Measurements from ENCODE around the gene DENND2A. TPM values are rescaled to one million over a fixed set of nuclear protein-coding genes. Genes with fewer than 3 reads are reported as not detected.
"Not testable (repeated sequence)": the region's sequence is repeated elsewhere in the genome, so short reads cannot be mapped to it uniquely, and the experiment has no call there.

The DENND2A gene, protein sequence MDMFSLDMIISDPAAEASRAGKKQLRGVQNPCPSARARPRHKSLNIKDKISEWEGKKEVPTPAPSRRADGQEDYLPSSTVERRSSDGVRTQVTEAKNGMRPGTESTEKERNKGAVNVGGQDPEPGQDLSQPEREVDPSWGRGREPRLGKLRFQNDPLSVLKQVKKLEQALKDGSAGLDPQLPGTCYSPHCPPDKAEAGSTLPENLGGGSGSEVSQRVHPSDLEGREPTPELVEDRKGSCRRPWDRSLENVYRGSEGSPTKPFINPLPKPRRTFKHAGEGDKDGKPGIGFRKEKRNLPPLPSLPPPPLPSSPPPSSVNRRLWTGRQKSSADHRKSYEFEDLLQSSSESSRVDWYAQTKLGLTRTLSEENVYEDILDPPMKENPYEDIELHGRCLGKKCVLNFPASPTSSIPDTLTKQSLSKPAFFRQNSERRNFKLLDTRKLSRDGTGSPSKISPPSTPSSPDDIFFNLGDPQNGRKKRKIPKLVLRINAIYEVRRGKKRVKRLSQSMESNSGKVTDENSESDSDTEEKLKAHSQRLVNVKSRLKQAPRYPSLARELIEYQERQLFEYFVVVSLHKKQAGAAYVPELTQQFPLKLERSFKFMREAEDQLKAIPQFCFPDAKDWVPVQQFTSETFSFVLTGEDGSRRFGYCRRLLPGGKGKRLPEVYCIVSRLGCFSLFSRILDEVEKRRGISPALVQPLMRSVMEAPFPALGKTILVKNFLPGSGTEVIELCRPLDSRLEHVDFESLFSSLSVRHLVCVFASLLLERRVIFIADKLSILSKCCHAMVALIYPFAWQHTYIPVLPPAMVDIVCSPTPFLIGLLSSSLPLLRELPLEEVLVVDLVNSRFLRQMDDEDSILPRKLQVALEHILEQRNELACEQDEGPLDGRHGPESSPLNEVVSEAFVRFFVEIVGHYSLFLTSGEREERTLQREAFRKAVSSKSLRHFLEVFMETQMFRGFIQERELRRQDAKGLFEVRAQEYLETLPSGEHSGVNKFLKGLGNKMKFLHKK
- 0.16 TPM in 1 of 2 replicates, not detected in the other for total RNA-seq (2014; rRNA removed; shearing (Covaris generic))
- polyA plus RNA-seq (2015; cell fraction: cytosol; rRNA removed) = 0.04 and 0.05 TPM in 2 replicates
- polyA plus RNA-seq (2015; cell fraction: nucleus; rRNA removed) = not detected in 2 replicates

DNA sequence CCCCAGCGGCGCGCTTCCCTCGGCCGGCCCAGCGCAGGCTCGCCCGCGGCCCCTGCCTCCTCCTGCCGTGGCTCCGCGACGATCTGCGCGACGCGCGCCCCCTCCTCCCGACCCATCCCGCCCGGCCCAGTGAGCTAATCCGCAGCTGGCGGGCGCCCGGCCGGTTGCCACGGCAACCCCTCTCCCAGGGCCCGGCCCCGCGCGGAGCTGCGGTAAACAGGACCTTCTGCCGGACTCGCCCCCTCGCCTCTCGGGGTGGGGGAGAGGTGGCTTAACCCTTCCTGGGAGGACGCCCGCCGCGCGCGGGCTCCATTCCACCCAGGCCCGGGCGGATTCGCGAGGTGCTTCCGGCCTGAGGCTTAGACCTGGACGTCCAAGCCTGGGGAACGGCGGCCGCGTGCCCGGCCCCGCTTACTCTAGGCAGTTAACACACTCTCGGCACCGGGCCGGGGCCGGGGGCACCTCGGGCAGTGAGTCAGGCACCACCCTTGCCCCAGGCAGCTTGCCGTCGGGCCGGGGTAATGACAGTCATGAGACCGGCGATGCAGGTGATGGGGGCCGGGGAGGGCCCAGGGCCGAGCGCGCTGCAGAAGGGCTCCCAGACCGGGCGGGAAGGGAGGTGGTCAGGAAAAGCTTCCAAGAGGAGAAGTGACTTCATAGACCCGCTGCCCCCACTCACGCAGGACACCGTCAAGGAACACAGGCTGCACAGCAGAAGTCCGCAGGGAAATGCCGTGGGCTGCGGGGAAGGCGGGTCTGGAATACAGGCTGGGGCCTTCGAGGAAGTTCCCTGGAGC, at the start of gene DENND2A:
Gene DENND2A, minus strand, starts transcription at position 87 of the 797 bp plus-strand sequence. CDS start 38,416 bp downstream, outside the sequence.
- no peak for DNase-seq (ENCODE audit: low read depth, low spot score)
- in situ Hi-C loops (cut with HindIII; ENCODE audit: low pct_unique_long_range_greater_than_20kb, low sequenced_read_pairs) = no loop called here

DNA sequence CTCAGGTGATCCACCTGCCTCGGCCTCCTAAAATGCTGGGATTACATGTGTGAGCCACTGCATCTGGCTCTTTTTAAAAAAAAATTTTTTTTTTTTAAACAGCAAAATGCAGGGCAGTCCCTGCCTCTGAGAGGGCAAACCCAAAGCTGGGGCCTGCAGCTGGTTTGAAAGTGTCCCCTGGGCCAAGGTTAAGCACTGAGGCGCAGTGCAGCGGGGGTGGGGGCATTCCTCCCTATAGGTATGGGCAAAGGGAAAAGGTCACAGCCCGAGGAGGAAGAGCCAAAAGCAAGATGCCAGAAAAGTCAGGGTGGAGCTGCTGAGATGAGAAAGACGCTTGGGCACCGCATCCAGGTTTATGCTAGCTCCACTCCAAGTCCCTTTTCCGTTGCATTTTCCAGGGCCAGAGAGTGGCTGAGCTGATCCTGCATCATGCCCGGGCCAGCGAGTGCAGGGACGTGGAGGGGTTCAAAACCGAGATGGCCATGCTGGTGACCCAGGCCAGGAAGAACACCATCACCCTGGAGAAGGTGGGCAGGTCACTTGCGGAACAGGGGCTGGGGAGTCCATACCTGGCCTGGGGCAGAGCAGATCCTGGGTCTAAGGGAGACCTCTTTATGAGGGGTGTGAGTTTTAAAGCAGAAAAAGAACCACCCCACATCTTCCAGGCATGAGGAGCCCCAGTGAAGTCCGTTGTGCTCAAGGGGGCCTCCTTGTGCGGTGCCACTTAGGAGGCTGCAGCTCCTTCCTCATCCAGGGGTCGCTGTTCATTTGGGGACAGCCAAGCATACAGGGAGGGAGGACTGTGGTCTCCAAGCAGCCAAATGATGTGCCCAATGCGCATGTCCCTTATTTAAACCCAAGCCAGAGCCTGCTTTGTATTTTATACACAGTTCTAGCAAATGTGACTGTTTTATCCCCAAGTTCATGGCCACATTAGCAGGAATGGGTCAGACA, 48.9 kb upstream of the DENND2A start:
- DNase-seq (ENCODE audit: low read depth, low spot score) = no peak
- in situ Hi-C loops (cut with HindIII; ENCODE audit: low pct_unique_long_range_greater_than_20kb, low sequenced_read_pairs) = no loop called here

DNA sequence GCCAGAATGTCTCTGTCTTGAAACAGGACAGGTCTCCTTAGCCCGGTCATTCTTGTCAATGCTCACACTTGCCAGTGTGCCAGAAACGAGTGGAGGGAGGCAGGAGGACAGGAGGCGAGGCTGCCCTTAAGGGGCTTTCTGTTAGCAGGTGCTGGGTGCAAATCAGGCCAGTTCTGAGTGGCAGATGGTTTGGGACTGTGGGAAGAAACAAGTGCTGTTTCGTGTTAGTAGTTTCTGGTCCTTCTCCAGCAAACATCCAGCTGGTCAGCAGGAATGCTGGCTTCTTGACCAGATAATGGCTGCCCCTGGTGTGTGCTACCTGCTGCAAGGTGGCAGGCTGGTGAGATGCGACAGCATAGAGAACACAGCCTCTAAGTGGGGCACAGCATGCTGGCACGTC, 47.7 kb upstream of the DENND2A start:
- in situ Hi-C loops (cut with HindIII; ENCODE audit: low pct_unique_long_range_greater_than_20kb, low sequenced_read_pairs) = no loop called here
- no peak for DNase-seq (ENCODE audit: low read depth, low spot score)

DNA sequence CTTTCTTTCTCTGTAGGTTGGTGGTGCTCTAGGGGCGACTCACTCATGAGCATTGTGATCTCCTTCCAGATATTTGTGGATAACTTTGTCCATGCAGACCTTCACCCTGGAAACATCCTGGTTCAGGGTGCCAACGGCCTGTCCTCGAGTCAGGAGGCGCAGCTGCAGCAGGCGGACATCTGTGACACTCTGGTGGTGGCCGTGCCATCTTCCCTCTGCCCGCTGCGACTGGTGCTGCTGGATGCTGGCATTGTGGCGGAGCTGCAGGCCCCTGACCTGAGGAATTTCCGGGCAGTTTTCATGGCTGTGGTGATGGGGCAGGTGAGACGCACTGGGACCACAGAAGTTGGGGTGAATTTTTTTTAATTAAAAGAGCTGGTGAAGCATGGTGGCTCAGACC, 46.3 kb upstream of the DENND2A start:
- no peak for DNase-seq (ENCODE audit: low read depth, low spot score)
- in situ Hi-C loops (cut with HindIII; ENCODE audit: low pct_unique_long_range_greater_than_20kb, low sequenced_read_pairs) = no loop called here

DNA sequence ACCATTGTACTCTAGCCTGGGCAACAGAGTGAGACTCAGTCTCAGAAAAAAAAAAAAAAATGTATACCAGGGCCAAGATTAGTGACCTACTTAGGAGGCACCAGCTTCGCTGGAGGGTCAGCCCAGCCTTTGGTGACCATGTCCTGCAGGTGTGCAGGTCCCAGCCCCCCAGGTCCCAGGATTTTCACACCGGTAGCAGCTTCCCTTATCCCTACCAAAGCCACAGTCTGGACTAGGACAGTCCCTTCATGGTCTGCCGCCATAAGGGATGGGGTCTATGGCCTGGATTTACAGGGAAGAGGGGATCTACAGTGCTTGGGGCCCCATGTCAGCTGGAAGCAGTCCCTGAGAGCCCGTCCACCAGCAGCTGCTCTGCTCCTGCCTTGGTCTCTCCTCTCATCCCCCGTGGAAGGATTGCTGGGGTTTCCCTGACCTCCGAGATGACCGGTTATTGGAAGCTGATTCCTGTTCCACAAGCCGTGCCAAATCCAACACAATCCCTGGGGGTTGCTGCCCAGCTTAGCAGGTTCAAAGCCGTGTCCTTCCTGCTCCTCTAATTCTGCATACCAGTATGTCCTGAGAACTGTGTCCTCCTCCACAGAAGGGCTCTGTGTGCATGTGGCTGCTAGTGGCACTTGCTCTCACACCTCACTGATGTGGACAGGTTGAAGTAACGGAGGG, 44.9 kb upstream of the DENND2A start:
- no peak for DNase-seq (ENCODE audit: low read depth, low spot score)
- in situ Hi-C loops (cut with HindIII; ENCODE audit: low pct_unique_long_range_greater_than_20kb, low sequenced_read_pairs) = no loop called here

DNA sequence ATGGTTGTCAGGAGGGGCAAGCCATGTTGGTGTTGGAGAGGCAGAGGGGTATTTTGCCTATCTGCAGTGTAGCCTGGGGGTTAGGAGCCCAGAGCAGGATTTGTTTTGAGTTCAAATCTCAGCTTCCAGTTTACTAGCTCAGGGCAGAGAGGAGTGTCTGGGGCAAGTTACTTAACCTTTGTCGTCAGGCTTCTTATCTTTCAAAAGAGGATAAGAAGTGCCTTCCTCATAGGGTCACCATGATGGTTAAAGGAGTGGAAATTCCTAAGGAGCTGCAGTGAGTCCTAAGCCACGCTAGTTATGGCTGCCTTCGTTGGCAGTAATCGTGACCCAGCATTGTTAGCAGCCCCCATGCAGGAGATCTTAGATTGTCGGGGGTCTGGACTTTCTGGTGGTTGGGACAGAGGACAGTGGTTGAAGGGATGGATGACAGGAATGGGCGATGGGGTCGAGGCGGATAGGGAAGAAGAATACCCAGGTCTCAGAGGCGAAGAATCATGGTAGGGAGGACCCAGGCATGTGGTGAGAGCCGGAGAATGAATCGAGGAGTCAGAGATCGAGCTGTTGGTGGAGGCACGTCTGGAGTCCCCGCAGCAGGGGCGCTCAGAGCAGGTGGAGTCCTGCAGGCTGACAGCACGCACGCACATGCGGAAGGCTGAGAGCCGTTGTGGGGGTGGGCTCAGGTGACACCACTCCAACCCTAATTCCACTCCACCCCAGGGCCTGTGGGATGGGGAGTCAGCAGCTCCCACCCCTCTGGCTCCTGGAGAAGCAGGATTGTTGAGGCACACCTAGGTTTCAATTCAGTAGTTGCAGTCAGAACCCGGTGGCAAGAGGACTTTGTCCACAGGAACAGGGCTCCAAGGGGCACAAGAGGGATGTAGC, 43.7 kb upstream of the DENND2A start:
- DNase-seq (ENCODE audit: low read depth, low spot score) = no peak
- in situ Hi-C loops (cut with HindIII; ENCODE audit: low pct_unique_long_range_greater_than_20kb, low sequenced_read_pairs) = no loop called here

DNA sequence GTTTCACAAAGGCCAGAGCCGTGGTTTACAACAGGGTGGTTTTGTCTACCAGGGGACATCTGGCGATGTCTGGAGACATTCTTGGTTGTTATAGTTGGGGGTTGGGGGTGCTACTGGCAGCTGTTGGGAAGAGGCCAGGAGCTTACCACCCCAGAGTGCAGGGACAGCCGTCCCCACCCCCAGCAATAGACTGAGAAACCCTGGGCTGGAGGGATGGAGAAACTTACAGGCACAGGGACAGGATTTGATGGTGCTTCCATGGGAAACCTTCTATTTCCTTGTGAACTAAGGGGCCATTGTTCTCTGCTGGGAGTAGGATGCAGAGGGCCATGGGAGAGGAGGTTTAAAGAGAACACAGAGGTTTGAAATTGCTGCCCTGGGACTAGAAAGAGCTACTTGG, 43.0 kb upstream of the DENND2A start:
- in situ Hi-C loops (cut with HindIII; ENCODE audit: low pct_unique_long_range_greater_than_20kb, low sequenced_read_pairs) = no loop called here

DNA sequence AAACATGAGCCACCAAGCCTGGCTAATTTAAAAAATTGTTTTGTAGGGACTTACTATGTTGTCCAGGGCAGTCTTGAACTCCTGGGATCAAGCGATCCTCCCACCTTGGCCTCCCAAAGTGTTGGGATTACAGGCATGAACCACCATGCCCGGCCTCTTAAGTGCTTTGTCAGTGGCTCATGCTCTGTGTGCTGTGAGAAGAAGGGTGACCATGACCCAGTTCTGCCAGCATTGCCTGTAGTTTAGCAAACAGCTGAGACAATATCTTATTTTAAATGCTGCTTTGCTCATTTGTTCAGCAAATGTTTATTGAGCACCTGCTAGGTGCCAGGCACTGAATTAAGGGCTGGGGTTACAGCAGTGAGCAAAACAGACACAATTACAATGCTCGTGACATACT, 41.2 kb upstream of the DENND2A start:
- in situ Hi-C loops (cut with HindIII; ENCODE audit: low pct_unique_long_range_greater_than_20kb, low sequenced_read_pairs) = no loop called here
- DNase-seq (ENCODE audit: low read depth, low spot score) = no peak

More for the DNA sequence above, 43.0 kb upstream of the DENND2A start:
- peak; percentile 62 for DNase-seq (ENCODE audit: low read depth, low spot score)

DNA sequence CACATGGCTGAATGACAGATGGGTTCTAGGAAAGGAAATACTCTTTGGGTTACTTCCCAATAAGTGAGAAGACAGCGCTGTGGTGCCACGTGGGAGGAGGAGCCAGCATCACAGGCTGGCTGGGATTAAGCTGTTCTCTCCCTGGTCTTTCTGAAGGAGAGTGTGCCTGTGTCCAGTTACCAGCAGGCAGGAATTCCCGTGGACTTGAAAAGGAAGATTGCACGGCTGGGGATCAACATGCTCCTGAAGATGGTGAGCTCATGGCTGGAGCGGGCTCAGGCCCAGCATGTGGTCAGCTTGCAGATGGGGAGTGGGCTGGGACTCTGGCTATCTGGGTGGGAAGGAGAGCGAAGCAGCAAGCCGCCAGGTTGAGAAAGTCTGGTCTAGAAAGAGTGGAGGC, 40.3 kb upstream of the DENND2A start:
- in situ Hi-C loops (cut with HindIII; ENCODE audit: low pct_unique_long_range_greater_than_20kb, low sequenced_read_pairs) = no loop called here
- no peak for DNase-seq (ENCODE audit: low read depth, low spot score)

DNA sequence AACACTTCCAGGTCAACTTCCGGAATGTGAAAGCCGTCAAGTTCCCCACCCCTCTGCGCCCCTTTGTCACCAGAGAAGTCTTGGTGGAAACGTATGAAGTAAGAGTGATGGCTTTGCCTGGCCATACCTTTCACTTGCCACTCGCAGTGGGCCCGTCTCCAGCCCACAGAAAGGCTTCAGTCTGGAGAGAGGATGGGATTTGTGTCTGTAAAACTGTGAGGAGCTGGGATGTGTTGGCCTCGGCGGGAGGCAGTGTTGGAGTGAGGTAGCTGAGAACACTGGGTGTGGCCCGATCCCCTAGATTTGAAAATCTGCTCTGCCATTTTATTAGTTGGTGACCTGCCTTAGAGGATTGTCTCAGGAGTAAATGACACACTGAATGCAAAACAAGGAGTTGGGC, 38.6 kb upstream of the DENND2A start:
- in situ Hi-C loops (cut with HindIII; ENCODE audit: low pct_unique_long_range_greater_than_20kb, low sequenced_read_pairs) = no loop called here
- no peak for DNase-seq (ENCODE audit: low read depth, low spot score)

DNA sequence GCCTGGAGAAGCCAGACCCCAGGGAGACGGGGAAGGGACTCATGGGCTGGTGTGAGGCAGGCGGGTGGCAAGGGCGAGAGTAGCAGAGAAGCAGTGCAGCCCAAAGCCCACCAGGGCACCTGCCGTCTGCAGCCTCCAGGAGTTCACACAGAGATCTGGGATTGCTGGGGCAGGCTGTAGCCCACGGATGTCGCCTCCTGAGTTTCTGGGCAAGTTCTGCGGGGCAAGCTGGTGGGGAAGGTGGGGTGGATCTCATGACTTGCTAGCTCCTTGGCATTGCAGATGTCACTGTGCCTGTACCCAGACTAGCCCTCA, 38.2 kb upstream of the DENND2A start:
- in situ Hi-C loops (cut with HindIII; ENCODE audit: low pct_unique_long_range_greater_than_20kb, low sequenced_read_pairs) = no loop called here
- no peak for DNase-seq (ENCODE audit: low read depth, low spot score)

DNA sequence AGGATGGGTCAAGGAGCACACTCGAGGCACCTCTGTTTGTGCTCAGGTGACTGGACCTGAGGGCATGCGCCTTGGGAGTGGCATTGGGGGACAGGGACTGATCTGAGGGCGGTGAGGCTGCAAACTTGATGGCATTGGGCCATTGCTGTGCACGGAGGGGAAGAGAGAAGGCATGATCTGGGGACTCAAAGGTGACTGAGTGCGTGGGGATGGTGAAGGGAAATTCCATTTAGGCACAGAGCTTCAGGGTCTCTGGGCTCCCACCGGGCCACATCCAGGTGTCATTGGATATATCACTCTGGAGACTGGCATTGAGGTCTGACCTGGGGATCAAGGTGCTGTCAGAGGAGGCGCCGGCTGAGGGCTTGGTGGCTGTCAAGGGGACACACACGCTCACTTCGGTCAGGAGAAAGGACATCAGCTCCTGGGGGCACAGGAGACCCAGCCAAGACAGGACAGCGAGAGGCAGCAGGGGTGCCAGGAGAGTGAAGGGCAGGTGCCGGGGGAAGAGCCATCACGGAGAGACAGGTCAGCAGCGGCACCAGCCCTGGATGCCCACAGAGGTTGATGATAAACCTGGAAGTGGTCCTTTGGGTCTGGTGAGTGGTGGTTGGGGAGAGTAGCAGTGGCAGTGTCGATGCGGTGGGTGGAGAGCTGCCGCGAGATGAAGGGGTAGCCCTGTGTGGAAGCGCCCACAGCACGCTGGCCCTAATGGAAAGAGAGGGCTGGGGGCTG, 37.6 kb upstream of the DENND2A start:
- in situ Hi-C loops (cut with HindIII; ENCODE audit: low pct_unique_long_range_greater_than_20kb, low sequenced_read_pairs) = no loop called here
- no peak for DNase-seq (ENCODE audit: low read depth, low spot score)

DNA sequence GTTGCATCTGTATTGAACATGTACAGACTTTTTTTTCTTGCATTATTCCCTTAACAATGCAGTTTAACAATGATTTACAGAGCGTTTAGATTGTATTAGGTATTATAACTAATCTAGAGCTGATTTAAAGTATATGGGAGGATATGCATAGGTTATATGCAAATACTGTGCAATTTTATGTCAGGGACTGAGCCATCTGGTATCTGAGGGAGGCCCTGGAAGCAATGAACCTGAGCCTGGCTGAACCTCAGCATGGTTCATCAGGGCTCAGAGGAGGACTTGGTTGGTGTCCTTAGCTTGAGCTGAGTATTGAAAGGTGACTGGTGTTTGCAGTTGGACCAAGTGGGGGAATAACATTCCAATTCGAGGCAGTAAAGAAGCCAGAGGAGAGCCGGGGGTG, 36.9 kb upstream of the DENND2A start:
- no peak for DNase-seq (ENCODE audit: low read depth, low spot score)
- in situ Hi-C loops (cut with HindIII; ENCODE audit: low pct_unique_long_range_greater_than_20kb, low sequenced_read_pairs) = no loop called here

DNA sequence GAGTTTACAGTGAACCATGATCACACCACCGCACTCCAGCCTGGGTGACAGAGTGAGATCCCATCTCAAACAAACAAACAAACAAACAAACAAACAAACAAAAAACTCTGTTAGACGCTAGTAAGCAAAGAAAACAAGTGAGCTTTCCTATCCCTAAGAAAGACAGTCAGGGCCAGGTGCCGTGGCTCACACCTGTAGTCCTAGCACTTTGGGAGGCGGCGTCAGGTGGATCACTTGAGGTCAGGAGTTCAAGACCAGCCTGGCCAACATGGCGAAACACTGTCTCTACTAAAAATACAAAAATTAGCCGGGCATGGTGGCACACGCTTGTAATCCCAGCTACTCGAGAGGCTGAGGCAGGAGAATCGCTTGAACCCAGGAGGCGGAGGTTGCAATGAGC, 36.3 kb upstream of the DENND2A start:
- in situ Hi-C loops (cut with HindIII; ENCODE audit: low pct_unique_long_range_greater_than_20kb, low sequenced_read_pairs); DNase-seq (ENCODE audit: low read depth, low spot score): not testable (repeated sequence)

DNA sequence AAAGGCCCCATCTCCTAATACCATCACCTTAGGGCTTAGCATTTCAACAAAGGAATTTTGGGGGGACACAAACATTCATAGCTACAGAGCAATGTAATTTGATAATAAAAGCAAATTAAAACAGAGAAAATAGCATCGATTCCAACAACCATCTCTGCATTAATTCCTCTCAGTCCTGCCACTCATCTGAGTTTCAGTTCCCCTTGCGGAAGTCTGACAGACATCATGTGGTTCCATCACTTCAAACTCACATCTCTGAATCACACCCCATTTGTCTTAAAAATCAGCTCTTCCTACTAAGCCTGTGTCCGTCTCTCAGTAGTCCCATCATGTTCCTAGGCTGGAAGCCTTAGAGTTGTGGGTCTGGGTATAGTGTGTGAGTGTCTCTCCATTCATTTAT, 35.7 kb upstream of the DENND2A start:
- no peak for DNase-seq (ENCODE audit: low read depth, low spot score)
- in situ Hi-C loops (cut with HindIII; ENCODE audit: low pct_unique_long_range_greater_than_20kb, low sequenced_read_pairs) = no loop called here

Measured in SK-MEL-5 (cell line).